Esophagus muscularis mucosa (tissue), 4 donors: ENCODE measurements around the gene CDCA5. TPM values are rescaled to one million over a fixed set of nuclear protein-coding genes. Genes with fewer than 3 reads are reported as not detected.

Experiments
- DNase-seq: peaks from one replicate; pipeline ENCODE4 v3.0.0-alpha.2; 2017; ENCODE audit errors: extremely low spot score
- H3K27ac ChIP-seq, 4 donors: fragments of 200-600 bp; sonication (generic); replicated peaks in 1 of 4; 1 replicate in 3 of 4; 2 replicates in 1 of 4; pipeline ENCODE4 v1.5.1; 2016 to 2019; ENCODE audit warnings: mild to moderate bottlenecking in 1 of 4
- H3K27me3 ChIP-seq, 4 donors: fragments of 200-600 bp; sonication (generic); one replicate each; pipeline versions ENCODE4 v1.5.1 to v1.6.0; 2016 to 2019
- H3K36me3 ChIP-seq, 4 donors: fragments of 200-600 bp; sonication (generic); one replicate each; pipeline ENCODE4 v1.5.1; 2016 to 2019
- H3K4me1 ChIP-seq, 4 donors: fragments of 200-600 bp; sonication (generic); one replicate each; pipeline ENCODE4 v1.5.1; 2016 to 2019
- H3K4me3 ChIP-seq, 4 donors: fragments of 200-600 bp; sonication (generic); 1 replicate in 2 of 4; 2 replicates in 2 of 4; pipeline ENCODE4 v1.5.1; 2016 to 2019; ENCODE audit warnings: mild to moderate bottlenecking in 4 of 4, moderate library complexity in 1 of 4
- H3K9me3 ChIP-seq, 4 donors: fragments of 200-600 bp; sonication (generic); 1 replicate in 3 of 4; 2 replicates in 1 of 4; pipeline ENCODE4 v1.5.1; 2016 to 2019
- EP300 ChIP-seq: sonication (generic); formaldehyde crosslinking; IDR thresholded peaks from one replicate; pipeline ENCODE4 v1.6.1; 2017; ENCODE audit warnings: antibody characterized with exemption
- POLR2A ChIP-seq: fragments of 450-650 bp; IDR thresholded peaks from one replicate; pipeline ENCODE4 v1.6.1; 2017; ENCODE audit warnings: antibody characterized with exemption, moderate library complexity, mild to moderate bottlenecking, low read depth
- POLR2AphosphoS5 ChIP-seq, 2 donors: sonication (generic); formaldehyde crosslinking; IDR thresholded peaks; one replicate each; pipeline ENCODE4 v1.6.1; 2017; ENCODE audit warnings: antibody characterized with exemption in 2 of 2
- WGBS: methylation state at CpG from one replicate; pipeline ENCODE4 v1.1.5; 2018; 5-methylcytosine and 5-hydroxymethylcytosine counted together
- intact Hi-C: fragments of 100-400 bp; cut with DNase I; formaldehyde crosslinking; loops from one replicate; pipeline ENCODE4 v1.15.1; 2023
- total RNA-seq, 4 donors: library from RNA; depleted of rRNA; stranded (reverse); fragments of >200 nt; gene quantifications; one replicate each; pipeline versions ENCODE4 v1.1.0 to v1.2.1, GENCODE V29; 2016
- TF ChIP-seq, protein P1 (sequence below), 3 experiments: fragments of 200-600 bp in 2 of 3; fragments of 450-650 bp in 1 of 3; sonication (generic) in 2 of 3; IDR thresholded peaks; one replicate each; pipeline ENCODE4 v1.5.1; 2017 to 2019; ENCODE audit warnings: antibody characterized with exemption in 3 of 3, mild to moderate bottlenecking in 2 of 3, moderate library complexity in 1 of 3

Gene CDCA5
- total RNA-seq, 4 donors from 2014 or later = 0.33 to 1.1 (median 0.38) TPM

DNA sequence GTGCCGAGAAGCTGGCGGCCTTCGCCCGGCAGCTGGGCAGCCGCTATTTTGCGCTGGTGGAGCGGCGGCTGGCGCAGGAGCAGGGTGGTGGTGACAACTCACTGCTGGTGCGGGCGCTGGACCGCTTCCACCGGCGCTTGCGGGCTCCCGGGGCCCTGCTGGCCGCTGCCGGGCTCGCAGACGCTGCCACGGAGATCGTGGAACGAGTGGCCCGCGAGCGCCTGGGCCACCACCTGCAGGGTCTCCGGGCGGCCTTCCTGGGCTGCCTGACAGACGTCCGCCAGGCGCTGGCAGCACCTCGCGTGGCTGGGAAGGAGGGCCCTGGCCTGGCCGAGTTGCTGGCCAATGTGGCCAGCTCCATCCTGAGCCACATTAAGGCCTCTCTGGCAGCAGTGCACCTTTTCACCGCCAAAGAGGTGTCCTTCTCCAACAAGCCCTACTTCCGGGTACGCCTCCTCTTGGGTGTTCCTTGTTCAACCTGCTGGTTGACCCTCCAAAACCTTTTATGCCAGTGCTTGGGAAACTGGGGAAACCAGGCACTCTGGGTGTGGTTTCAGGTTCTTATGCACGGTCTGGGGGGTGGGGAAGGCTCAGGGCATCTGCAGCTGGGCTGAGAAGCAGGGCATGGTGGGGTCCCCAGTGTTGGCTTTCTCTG lies 24.8 kb upstream of the CDCA5 start:
- intact Hi-C loops = no loop called here
- H3K36me3 ChIP-seq = peaks cover 25 to 47% (median 41%) of the 10 kb centered on the region in 4 donors
- DNase-seq = no peak

DNA sequence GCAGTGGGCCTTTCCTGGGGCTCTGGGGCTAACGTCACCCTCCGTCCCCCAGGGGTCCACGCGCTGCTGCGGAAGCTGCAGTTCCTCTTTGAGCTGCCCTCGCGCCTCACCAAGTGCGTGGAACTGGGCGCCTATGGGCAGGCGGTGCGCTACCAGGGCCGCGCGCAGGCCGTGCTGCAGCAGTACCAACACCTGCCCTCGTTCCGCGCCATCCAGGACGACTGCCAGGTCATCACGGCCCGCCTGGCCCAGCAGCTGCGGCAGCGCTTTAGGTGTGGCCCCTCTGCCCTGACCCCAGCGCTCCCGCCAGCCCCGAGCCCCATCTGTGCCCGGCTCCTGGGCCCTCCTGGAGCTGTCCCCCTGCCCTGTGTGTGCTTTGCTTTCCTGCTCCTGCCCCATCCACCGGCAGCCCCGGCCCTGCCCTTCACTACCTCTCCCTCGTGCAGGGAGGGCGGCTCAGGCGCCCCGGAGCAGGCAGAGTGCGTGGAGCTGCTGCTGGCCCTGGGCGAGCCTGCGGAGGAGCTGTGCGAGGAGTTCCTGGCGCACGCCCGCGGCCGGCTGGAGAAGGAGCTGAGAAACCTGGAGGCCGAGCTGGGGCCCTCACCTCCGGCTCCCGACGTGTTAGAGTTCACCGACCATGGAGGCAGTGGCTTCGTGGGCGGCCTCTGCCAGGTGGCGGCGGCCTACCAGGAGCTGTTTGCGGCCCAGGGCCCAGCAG lies 24.1 kb upstream of the CDCA5 start:
- no peak overlapping the region for H3K27ac ChIP-seq
- no peak for TF ChIP-seq POLR2A
- TF ChIP-seq, protein P1, sequence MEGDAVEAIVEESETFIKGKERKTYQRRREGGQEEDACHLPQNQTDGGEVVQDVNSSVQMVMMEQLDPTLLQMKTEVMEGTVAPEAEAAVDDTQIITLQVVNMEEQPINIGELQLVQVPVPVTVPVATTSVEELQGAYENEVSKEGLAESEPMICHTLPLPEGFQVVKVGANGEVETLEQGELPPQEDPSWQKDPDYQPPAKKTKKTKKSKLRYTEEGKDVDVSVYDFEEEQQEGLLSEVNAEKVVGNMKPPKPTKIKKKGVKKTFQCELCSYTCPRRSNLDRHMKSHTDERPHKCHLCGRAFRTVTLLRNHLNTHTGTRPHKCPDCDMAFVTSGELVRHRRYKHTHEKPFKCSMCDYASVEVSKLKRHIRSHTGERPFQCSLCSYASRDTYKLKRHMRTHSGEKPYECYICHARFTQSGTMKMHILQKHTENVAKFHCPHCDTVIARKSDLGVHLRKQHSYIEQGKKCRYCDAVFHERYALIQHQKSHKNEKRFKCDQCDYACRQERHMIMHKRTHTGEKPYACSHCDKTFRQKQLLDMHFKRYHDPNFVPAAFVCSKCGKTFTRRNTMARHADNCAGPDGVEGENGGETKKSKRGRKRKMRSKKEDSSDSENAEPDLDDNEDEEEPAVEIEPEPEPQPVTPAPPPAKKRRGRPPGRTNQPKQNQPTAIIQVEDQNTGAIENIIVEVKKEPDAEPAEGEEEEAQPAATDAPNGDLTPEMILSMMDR (IDR thresholded peaks at IDR 0.05) = no peak
- no peak for TF ChIP-seq EP300
- TF ChIP-seq POLR2AphosphoS5 (IDR thresholded peaks at IDR 0.05) = no peak
- no peaks in the 10 kb centered on the region for H3K9me3 ChIP-seq
- intact Hi-C loops = no loop called here
- H3K4me3 ChIP-seq = no peak overlapping the region
- DNase-seq = no peak
- H3K36me3 ChIP-seq = peaks cover 25 to 49% (median 41%) of the 10 kb centered on the region in 4 donors
- H3K4me1 ChIP-seq = peaks cover 29 to 44% (median 36%) of the 10 kb centered on the region in 4 donors
- 96% methylated on average over 41 of the region's 52 CpGs for WGBS
- H3K27me3 ChIP-seq = no peaks in the 10 kb centered on the region

More for the DNA sequence above, 24.8 kb upstream of the CDCA5 start:
- TF ChIP-seq EP300 (no peak), POLR2AphosphoS5 (IDR thresholded peaks at IDR 0.05) (no peak), POLR2A (no peak)
- TF ChIP-seq, protein P1 (IDR thresholded peaks at IDR 0.05) = no peak
- Histone ChIP-seq H3K4me3 (no peak overlapping the region), H3K4me1 (peaks cover 36 to 45% (median 38%) of the 10 kb centered on the region in 4 donors), H3K9me3 (no peaks in the 10 kb centered on the region), H3K27me3 (no peaks in the 10 kb centered on the region), H3K27ac (no peak overlapping the region)
- WGBS = 93% methylated on average over 3 of the region's 38 CpGs

DNA sequence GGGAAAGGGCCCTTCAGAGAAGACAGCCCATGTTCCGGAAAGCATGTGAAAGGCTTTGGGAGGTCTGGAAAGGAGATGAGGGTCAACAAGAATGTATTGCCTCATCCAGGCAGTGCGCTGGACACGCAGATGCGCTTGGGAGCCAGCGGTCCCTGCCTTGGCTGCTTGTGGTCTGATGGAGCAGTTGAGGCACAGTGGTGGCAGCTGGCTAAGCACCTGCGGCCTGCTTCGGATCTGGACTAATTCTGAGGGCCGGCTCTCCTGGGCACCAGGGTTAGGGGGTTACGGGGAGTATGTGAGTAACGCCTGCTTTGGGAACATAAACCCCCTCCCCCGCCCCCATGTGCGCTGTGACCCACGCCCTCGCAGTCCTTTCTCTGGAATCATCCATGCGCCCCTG lies 23.2 kb upstream of the CDCA5 start:
- intact Hi-C loops = no loop called here
- 93% methylated on average over 14 of the region's 15 CpGs for WGBS
- no peak for DNase-seq

DNA sequence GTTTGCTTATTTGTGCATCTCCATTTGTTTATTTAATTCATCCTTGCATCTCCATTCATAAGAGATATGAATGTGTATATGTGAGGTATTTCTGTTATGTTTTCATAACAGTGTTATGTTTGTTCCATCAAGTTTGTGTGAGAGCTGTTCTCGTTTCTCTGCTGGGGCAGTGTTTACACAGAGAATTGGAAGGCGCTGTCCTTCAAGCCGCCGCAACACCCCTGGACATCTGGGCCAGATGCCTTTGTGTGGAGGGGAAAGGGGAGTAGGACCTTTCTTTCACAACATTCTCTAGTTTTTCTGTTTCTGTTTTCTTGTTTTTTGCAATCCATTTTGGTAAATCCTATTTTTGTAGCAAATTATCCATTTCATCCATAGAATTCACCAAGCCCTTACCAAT lies 20.8 kb upstream of the CDCA5 start:
- no peak overlapping the region for H3K27ac ChIP-seq
- H3K27me3 ChIP-seq = no peaks in the 10 kb centered on the region
- 79% methylated on average over 4 of the region's 4 CpGs for WGBS
- DNase-seq = no peak
- H3K36me3 ChIP-seq = peaks cover 23 to 54% (median 40%) of the 10 kb centered on the region in 4 donors
- TF ChIP-seq POLR2A = no peak
- TF ChIP-seq, protein P1 (IDR thresholded peaks at IDR 0.05) = no peak
- TF ChIP-seq EP300 = no peak
- no peak for TF ChIP-seq POLR2AphosphoS5 (IDR thresholded peaks at IDR 0.05)
- intact Hi-C loops = no loop called here
- no peak overlapping the region for H3K4me3 ChIP-seq
- peaks cover 11 to 32% (median 23%) of the 10 kb centered on the region in 4 donors for H3K4me1 ChIP-seq
- H3K9me3 ChIP-seq = no peaks in the 10 kb centered on the region

More for the DNA sequence above, 23.2 kb upstream of the CDCA5 start:
- Histone ChIP-seq H3K27me3 (no peaks in the 10 kb centered on the region), H3K4me3 (no peak overlapping the region), H3K27ac (no peak overlapping the region), H3K36me3 (peaks cover 25 to 55% (median 44%) of the 10 kb centered on the region in 4 donors), H3K4me1 (peaks cover 28 to 40% (median 36%) of the 10 kb centered on the region in 4 donors), H3K9me3 (no peaks in the 10 kb centered on the region)
- TF ChIP-seq EP300 (no peak), POLR2A (no peak), POLR2AphosphoS5 (IDR thresholded peaks at IDR 0.05) (no peak)
- TF ChIP-seq, protein P1 (IDR thresholded peaks at IDR 0.05) = no peak
